NCI-H146 treated with DMSO at 0.1 percent for 48 hours (cell line): ENCODE results near the gene POU4F3.

ENCODE experiments used
- DNase-seq: peaks from one replicate; lab custom pipeline; 2025; ENCODE audit not compliant: unreplicated experiment; lab: John Stamatoyannopoulos, UW

Gene POU4F3

DNA sequence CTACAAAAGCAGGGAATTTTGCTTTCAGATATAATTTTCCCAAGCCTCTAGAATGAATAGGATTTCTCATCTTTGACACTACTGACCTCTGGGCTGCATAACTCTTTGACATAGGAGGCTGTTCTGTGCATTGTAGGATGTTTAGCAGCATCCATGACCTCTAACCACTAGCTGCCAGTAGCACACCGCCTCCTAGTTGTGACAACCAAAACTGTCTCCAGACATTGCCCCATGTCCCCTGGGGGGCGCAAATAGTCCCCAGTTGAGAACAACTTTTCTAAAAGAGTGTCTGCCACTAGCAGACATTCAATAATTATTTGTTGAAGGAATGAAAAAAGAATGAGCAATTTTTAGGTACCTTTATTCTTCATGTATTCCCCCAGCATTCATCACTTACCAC lies 51.8 kb downstream of the POU4F3 start:
- DNase-seq: no peak
